Stomach smooth muscle (tissue), 2 donors: ENCODE data around the gene MAP3K1.

Experiments
- H3K27ac ChIP-seq: one replicate; pipeline ENCODE4 v1.7.0; 2013; ENCODE audit warnings: mild to moderate bottlenecking, low read length, inconsistent platforms
- H3K27me3 ChIP-seq, 2 donors: one replicate each; pipeline ENCODE4 v1.7.0; 2013; ENCODE audit warnings: low read length in 2 of 2; ENCODE audit not compliant: insufficient read depth in 2 of 2, control insufficient read depth in 1 of 2
- H3K36me3 ChIP-seq, 2 donors: one replicate each; pipeline ENCODE4 v1.7.0; 2013; ENCODE audit warnings: low read length in 2 of 2; ENCODE audit not compliant: control insufficient read depth in 2 of 2, insufficient read depth in 2 of 2
- H3K4me1 ChIP-seq: one replicate; pipeline ENCODE4 v1.7.0; 2013; ENCODE audit warnings: low read length; ENCODE audit not compliant: control insufficient read depth, insufficient read depth
- H3K4me3 ChIP-seq, 2 donors: one replicate each; pipeline ENCODE4 v1.7.0; 2013; ENCODE audit warnings: low read length in 2 of 2
- H3K9ac ChIP-seq, 2 donors: one replicate each; pipeline ENCODE4 v1.7.0; 2013; ENCODE audit warnings: low read length in 2 of 2, mild to moderate bottlenecking in 1 of 2
- H3K9me3 ChIP-seq, 2 donors: one replicate each; pipeline ENCODE4 v1.7.0; 2013; ENCODE audit warnings: low read length in 2 of 2; ENCODE audit not compliant: control insufficient read depth in 2 of 2
- donor health status: healthy.
- donor health status: Pancreatic carcinoma.

The MAP3K1 gene

DNA sequence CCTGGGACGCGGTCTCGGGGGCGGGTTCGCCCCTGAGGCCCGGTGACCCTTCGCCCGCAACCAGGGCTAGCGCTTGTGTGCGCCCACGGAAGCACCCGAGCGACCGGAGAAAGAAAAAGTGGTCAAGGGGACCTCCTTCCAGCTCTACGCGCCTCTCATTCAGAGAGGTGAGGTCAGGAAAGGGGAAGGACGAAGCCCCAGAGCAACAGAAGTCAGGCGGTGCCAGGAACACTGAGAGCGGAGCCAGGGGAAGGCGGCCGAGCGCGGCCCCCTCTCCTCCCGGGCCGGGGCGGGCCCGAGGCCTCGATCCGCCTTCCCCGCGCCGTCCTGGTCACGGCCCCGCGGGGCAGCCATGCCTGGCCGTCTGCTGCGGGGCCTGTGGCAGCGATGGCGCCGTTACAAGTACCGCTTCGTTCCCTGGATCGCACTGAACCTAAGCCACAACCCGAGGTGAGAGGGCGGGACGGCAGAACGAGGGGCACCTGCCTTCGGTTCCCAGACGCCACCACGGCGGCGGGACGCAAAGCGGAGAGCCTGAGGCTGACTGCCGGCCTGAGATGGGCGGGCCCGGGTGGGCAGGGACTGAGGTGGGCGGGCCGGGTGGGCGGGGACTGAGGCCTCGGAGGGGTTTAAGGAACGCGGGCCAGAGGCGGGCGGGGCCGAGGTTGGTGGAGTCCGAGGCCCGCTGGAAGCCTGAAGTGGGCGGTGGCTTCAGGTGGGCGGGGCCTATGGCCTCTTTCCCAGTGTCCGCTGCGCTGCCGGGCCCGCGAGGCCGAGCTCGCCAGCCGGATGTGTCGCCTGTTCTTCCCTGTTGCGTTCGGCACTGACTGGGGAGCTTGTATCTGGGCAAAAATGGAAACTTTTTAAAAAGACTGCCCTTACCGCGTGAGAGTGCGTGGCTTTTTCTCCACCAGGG is 94.2 kb downstream of the MAP3K1 start, which contains the start of gene SETD9:
Gene SETD9 (plus strand): TSS at position 303 of the 916 bp plus-strand sequence. CDS start 50 bp downstream, at position 353.
- H3K4me1 ChIP-seq: peaks cover 9% of the 10 kb centered on the region
- no peaks in the 10 kb centered on the region for H3K27me3 ChIP-seq
- H3K36me3 ChIP-seq: no peaks in the 10 kb centered on the region
- no peaks in the 10 kb centered on the region for H3K9me3 ChIP-seq
- H3K27ac ChIP-seq: peak within 1 kb of the TSS; percentile 90
- peak within 1 kb of the TSS; percentile 85 to 93 for H3K4me3 ChIP-seq
- peak within 1 kb of the TSS; percentile 88 to 94 for H3K9ac ChIP-seq

- Histone ChIP-seq H3K4me3 (peak overlapping the region; percentile 85 to 93), H3K36me3 (no peaks in the 10 kb centered on the region), H3K4me1 (peaks cover 9% of the 10 kb centered on the region), H3K27me3 (no peaks in the 10 kb centered on the region), H3K9ac (peak overlapping the region; percentile 88 to 94), H3K27ac (peak overlapping the region; percentile 90), H3K9me3 (no peaks in the 10 kb centered on the region)
These were observed 95.0 kb downstream of the MAP3K1 start for GRCh38 chr5:56910210-56910965.

DNA sequence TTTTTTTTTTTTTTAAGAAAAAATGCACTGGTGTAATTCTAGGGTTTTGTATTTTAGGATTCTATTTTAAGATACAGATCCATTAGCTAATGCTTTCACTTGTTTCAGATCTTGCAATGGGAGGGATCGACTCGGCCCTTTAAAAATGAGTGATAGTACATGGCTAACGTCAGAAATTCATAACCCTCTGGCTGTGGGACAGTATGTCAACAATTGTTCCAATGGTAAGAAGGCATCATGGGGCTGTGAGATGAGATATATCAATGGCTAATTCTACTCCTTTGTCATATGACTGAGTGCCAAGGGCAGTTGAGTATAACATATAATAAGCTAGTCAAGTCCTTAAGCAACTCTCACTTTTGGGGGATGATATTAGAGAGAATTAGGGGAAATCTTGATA is 98.4 kb downstream of the MAP3K1 start:
- Histone ChIP-seq H3K9me3 (no peaks in the 10 kb centered on the region), H3K9ac (no peak overlapping the region), H3K4me3 (no peak overlapping the region), H3K36me3 (peaks cover 0 to 4% of the 10 kb centered on the region in 2 donors), H3K27me3 (no peaks in the 10 kb centered on the region), H3K27ac (no peak overlapping the region), H3K4me1 (peaks cover 9% of the 10 kb centered on the region)

- Histone ChIP-seq H3K36me3 (peaks cover 0 to 4% of the 10 kb centered on the region in 2 donors), H3K4me3 (no peak overlapping the region), H3K9me3 (no peaks in the 10 kb centered on the region), H3K27ac (no peak overlapping the region), H3K4me1 (peaks cover 9% of the 10 kb centered on the region), H3K27me3 (no peaks in the 10 kb centered on the region), H3K9ac (no peak overlapping the region)
These were observed 99.3 kb downstream of the MAP3K1 start for GRCh38 chr5:56914678-56915077.

DNA sequence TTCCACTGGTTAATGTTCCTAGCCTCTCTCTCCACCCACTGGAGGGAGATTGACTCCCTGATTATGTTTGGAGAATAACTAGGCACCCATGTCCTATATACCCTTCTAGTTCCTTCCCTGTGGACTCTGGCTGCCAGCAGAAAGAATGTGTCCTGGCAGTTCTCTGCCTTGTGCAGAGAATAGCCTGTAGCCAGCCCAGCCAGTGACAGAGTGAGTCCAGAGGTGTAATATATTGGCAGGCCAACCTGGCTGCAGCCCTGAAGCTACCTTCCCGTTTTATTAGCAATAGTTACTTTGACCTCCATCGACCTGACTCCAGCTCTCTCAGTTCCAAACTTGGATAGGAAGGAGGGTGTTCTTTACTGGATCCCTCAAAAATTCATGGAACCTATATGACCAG is 102.2 kb downstream of the MAP3K1 start:
- Histone ChIP-seq H3K27ac (no peak overlapping the region), H3K4me1 (no peaks in the 10 kb centered on the region), H3K9ac (no peak overlapping the region), H3K27me3 (no peaks in the 10 kb centered on the region), H3K4me3 (no peak overlapping the region), H3K9me3 (no peaks in the 10 kb centered on the region), H3K36me3 (peaks cover 1 to 8% of the 10 kb centered on the region in 2 donors)

DNA sequence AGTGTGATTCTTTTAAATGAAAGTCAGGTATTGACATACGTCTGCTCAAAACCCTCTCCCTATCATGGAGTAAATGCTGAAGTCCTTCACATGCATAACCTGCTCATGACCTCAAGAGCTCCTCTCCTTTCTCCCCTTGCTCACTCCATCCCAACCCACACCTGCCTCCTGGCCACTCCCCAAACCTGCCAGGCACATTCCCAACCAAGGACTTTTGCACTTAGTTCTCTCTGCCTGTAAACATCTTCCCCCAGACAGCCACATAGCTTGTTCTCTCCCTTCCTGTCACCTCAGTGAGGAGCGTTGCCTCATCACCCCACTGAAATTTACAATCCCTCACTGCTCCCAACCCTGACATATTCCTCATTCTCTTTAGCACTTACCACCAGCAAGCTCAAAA is 102.7 kb downstream of the MAP3K1 start:
- Histone ChIP-seq H3K27ac (no peak overlapping the region), H3K9me3 (no peaks in the 10 kb centered on the region)

GRCh38 chr5:56919942-56920662 is 104.8 kb downstream of the MAP3K1 start:
- no peak overlapping the region for H3K27ac ChIP-seq
- H3K9me3 ChIP-seq: no peaks in the 10 kb centered on the region
- no peaks in the 10 kb centered on the region for H3K4me1 ChIP-seq
- no peak overlapping the region for H3K9ac ChIP-seq
- peaks cover 18 to 21% of the 10 kb centered on the region in 2 donors for H3K36me3 ChIP-seq
- H3K27me3 ChIP-seq: no peaks in the 10 kb centered on the region
- no peak overlapping the region for H3K4me3 ChIP-seq

More for the DNA sequence above, 102.7 kb downstream of the MAP3K1 start:
- H3K4me3 ChIP-seq: no peak overlapping the region
- H3K36me3 ChIP-seq: peaks cover 6 to 13% of the 10 kb centered on the region in 2 donors
- H3K27me3 ChIP-seq: no peaks in the 10 kb centered on the region
- no peaks in the 10 kb centered on the region for H3K4me1 ChIP-seq
- H3K9ac ChIP-seq: no peak overlapping the region

GRCh38 chr5:56922922-56923321 is 107.6 kb downstream of the MAP3K1 start:
- Histone ChIP-seq H3K4me1 (no peaks in the 10 kb centered on the region), H3K36me3 (peaks cover 23 to 31% of the 10 kb centered on the region in 2 donors), H3K9me3 (no peaks in the 10 kb centered on the region), H3K27ac (no peak overlapping the region), H3K27me3 (no peaks in the 10 kb centered on the region), H3K9ac (no peak overlapping the region), H3K4me3 (no peak overlapping the region)

DNA sequence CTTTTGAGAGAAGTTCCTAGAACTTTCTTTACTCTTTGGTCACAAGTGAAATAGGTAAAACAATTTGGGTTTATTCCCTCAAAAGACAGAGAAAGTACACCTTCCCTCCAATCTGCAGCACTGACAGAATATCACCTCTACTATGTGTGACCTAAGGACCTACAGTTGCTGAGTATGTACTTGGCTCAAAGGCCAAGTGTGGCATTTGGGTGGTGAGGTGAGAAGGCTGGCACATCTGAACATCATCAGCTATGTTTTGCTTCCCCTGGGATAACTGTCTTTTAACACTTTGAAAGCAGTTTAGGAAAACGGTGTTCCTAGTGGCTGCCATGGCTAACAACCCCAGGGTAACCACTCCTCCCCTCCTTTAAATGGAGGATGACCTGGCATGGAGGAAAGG is 119.0 kb downstream of the MAP3K1 start:
- H3K9me3 ChIP-seq: no peaks in the 10 kb centered on the region
- peaks cover 46 to 51% of the 10 kb centered on the region in 2 donors for H3K36me3 ChIP-seq
- no peak overlapping the region for H3K4me3 ChIP-seq
- no peaks in the 10 kb centered on the region for H3K27me3 ChIP-seq
- no peak overlapping the region for H3K9ac ChIP-seq
- H3K4me1 ChIP-seq: no peaks in the 10 kb centered on the region
- no peak overlapping the region for H3K27ac ChIP-seq

DNA sequence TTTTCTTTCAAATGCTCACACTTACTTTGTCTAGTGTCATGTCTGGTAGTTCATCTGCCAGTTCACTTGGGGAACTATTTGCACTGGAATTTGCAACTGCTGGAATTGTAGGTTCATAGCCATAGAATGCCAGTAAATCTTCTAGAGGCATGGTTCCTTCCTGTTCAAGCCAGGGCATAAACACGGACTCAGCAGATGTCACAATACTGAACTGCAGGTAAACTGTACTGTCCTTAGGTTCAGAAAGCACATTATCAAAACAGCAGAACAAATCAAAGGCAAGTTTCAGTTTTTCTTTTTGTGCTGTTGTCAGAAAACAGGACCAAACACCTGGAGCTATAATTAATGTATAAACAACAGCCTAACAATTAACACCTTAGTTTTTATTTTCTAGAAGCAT is 123.5 kb downstream of the MAP3K1 start:
- H3K36me3 ChIP-seq: peaks cover 49 to 52% of the 10 kb centered on the region in 2 donors
- H3K27me3 ChIP-seq: no peaks in the 10 kb centered on the region
- no peak overlapping the region for H3K27ac ChIP-seq
- H3K9ac ChIP-seq: no peak overlapping the region
- H3K4me1 ChIP-seq: no peaks in the 10 kb centered on the region
- H3K4me3 ChIP-seq: no peak overlapping the region
- H3K9me3 ChIP-seq: no peaks in the 10 kb centered on the region
